GM10847 (cell line): Measurements from ENCODE around the gene CELSR1.

ENCODE experiments used
- POLR2A ChIP-seq: IDR thresholded peaks from 2 replicates; pipeline ENCODE4 v1.6.1; 2011; ENCODE audit not compliant: insufficient read length; ENCODE audit errors: extremely low read depth

Gene CELSR1

DNA sequence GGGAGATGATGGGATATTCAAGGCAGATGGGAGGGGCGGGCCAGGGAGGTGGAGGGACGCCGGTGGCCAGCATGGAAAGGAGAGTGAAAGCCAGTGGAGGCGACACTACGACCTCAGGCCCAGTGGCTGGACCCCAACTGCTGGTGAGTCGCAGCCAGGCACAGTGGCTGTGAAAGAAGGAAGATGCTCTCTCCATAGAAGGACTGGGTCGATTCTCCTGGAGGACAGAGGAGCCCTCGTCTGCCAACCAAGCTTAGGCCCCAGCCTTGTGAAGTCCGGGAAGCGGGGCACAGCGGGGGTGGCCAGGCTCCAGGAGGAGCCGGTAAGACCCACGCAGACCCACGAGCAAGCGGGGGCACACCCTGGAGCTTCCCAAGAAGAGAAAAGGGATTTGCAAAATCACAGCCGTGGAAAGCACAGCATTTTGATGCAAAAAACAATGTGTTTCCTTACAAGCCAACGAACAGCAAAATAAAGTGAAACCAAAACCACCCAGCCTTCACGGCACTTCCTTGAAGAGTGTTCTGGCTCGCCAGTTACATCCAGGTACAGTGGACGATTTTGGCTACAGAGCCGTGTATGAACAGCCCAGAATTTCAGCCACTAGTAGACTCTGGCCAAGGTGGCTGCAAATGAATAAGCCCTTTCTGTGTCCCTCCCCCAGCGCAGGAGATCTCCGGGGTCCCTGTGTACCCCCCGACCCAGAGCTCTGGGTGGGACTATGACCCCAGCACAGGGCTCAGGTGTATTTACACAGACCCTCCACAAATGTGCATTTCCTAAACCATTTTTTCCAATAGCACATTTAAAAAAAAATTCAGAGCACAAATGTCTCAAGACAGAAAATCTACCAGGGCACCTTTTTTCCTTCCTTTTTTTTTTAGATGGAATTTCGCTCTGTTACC is 105.0 kb downstream of the CELSR1 start:
- no peak for TF ChIP-seq POLR2A

DNA sequence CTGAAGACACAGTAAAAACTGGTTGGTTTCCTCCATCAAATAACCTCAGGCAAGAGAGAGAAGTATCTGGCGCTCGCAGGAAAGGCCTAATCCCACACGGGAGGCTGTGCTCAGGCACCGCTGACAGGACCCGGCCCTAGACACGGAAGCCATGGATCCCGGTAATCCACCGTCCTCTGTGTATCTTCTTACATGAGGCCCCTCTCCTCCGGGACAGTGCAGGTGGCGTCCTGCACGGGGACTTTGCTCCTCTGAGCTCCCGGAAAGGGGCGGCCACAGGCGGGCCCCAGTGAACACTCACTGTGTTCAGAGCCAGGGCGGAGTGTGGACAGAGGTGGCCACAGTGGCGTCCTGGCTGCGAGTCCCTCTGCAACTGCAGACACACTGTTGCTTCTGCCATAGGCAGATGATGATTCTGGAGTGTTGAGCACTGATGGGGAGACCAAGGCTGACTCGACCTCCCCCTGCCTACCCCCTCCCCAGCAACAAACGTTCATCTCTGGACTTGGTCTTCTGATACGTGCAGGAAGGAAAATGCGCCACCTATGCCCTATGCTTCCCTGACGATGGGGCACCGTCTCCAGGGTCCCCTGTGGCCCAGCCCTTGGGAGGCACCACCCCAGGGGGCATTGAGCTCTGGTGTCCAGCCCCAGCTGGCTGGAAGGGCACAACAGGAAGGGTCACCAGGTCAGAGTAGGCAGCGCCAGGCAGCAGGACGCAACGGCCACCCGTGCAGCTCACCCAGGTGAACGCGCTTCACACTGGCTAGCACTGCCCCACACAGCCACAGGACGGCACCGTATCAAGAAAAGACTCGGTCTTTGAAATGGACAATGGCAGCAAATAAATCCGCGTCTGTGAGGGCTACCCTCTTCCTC is 106.2 kb downstream of the CELSR1 start:
- no peak for TF ChIP-seq POLR2A

DNA sequence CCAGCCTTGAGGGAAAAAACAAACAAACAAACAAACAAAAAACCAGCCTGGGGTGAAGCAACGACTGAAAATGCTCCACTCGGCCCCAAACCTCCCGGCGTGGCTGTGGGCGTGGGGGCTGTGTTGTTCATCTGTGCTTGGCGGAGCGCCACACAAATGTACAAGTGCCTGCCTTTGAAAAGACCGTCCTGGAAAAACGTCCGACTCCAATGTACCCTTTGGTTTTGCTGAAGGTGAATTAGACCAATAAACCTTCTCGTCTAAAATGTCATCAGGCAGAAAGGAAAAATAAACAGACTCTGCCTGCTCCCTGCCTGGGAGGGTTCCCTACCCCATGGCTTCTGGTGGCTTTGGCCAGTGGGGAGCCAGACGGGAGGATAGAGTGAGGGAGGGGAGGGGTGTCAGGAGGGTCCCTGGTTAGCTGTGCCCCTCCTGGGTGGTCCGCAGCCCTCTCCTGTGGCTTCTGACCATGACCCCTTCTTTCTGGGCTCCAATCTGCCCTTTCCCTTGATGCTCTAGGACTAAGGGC is 108.0 kb downstream of the CELSR1 start:
- no peak for TF ChIP-seq POLR2A

DNA sequence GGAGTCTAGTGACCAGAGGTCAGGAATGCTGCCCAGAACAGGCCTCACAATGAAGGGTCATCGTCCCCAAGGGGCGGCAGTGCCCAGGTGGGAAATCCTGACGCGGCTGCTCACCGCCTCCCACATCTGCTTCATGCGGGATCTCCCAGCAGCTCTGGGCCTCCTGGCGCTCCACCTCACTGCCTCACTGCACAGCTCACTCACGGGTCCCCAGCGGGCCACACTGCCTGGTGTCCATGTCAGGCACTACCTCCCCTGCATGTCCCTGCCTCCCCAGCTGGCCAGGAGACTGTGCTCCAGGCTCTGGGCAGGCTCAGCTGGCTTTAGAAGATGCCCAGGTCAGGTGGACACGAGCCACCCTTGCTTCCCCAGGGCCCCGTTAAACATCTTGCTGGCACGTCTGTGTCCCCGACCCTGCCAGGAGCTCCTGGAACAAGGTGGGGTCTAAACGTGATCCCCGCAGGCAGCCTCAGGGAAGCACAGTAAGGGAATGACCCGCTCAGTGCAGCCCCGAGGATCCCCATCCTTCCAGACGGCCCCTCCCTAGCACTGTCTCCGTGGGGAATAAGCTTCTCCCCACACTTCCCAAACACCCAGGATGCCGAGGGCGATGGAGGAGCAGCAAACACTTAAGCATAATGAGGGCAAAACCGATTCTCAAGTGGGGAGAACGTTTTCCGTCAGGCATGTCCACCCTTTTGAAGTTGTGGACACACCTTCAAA is 108.7 kb downstream of the CELSR1 start:
- no peak for TF ChIP-seq POLR2A

DNA sequence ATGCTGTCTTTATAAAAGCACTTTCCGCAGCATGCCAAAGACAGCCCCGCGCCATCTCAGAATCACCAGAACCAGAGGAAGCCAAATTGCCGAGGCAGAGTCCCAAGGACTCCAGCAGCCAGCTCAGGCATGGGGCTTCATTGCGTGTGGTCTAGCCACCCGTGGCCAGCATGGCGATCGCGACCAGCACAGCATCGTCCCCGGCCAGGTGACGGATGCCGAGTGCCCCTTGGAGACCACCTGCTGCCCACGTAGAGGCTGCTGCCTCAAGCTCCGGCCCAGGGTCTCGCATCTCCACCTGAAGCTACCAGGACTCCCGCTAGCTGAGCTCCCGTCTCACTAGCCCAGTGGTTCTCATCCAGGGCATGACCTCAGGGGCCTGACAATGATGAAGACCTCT is 109.2 kb downstream of the CELSR1 start:
- no peak for TF ChIP-seq POLR2A

DNA sequence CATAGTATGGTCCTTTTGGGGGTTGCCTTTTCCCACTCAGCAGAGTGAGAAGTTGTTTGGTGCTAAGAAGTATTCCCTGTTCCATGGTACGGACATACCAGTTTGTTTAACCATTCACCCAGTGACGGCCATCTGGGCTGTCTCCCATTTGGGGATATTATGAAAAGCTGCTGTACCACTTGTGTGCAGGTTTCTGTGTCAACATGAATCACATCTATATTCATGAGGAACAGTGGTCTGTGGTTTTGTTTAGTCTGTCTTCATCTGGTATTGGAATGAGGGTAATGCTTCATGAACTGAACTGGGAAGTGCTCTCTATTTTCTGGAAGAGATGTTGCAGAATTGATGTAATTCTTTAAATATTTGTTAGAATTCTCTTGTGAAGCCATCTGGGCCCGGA is 112.4 kb downstream of the CELSR1 start:
- TF ChIP-seq POLR2A = no peak

DNA sequence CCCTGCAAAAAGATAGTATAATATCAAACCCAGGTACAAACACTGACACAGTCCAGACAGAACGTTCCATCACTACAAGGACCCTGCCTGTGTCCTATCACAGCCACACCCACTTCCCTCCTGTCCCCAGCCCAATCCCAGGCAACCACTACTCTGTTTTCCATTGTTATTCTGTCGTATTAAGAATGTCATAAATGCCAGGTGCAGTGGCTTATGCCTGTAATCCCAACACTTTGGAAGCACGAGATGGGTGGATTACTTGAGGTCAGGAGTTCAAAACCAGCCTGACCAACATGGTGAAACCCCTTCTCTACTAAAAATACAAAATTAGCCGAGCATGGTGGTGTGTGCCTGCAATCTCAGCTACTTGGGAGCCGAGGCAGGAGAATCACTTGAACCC is 112.9 kb downstream of the CELSR1 start:
- TF ChIP-seq POLR2A = no peak

DNA sequence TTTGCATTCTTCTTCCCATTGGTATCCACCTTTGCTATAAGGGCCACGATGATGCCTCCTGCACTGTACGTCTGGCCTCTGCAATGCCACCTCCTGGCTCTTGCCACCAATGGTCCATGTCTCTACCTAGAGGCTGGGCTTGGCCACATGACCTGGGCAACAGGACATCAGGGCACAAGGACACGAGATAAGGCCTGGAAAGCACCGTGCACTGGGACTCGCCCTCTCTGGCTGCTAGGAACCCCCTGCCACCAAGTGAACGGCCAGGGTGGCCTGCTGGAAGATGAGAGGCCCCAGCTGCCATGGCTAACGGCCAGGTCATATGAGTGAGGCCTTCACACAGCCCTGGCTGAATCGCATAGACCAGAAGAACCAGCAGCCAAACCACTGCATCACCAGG is 114.5 kb downstream of the CELSR1 start:
- no peak for TF ChIP-seq POLR2A

DNA sequence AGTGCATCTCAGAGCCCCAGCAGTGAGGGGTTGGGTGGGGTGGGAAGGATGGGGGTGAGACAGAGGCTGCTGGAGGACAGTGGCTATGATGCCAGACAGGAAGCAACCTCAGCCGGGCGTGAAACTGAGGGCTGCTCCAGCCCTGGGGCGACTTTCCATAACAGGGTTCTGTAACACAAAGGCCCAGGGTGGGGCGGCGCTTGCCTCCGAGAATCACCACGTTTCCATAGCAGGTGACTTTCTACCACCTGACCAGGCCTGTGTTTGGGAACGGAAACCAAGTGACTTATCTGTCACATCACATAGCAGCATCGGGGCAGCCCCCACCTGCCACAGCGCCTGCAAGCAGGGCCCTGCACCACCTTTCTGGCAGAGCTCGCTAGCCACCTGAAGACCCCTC is 116.2 kb downstream of the CELSR1 start:
- no peak for TF ChIP-seq POLR2A

DNA sequence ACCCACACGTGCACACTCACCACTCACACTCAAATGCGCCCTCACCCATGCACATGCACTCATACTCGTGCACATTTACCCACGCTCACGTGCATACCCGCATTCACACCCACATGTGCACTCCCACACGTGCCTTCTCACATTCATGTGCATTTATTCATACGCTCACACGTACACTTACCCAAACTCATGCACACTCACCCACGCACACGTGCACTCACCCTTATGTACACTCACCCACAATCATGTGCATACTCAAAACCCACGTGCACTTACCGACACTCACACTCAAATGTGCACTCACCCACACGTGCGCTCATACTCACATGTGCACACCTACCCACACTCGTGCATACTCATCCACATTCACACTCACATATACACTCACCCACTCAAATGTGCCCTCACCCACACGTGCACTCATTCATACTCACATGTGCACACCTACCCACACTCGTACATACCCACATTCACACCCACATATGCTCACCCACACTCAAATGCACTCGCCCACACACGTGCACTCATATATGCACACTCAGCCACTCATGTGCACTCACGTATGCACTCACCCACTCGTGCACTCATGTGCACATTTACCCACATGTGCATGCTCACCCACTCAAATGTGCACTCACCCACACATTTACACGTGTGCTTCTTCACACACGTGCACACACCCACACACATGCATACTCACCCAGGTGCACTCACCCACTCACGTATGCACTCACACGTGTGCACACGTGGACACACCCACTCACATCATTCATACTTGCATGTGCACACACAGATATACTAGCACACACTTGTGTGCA is 117.5 kb downstream of the CELSR1 start:
- no peak for TF ChIP-seq POLR2A

DNA sequence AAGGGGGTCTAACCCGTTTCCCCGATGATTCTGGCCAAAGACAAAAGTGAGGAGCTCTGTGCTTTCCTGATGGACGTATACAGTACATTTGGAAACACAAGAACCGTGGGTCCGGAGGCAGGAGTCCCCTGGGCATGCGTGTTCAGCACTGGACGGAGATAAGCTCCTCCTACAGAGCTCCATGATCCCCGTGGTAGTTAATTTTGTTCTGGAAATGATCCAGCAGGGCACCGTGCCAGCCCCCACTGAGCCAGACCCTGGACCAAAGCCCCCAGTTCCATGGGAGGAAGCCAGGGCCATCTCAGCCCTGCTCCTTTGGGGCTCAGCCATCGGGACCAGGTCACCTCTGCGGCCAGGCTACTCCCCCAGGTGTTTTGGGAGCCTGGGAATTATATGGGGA is 118.6 kb downstream of the CELSR1 start:
- TF ChIP-seq POLR2A = no peak

DNA sequence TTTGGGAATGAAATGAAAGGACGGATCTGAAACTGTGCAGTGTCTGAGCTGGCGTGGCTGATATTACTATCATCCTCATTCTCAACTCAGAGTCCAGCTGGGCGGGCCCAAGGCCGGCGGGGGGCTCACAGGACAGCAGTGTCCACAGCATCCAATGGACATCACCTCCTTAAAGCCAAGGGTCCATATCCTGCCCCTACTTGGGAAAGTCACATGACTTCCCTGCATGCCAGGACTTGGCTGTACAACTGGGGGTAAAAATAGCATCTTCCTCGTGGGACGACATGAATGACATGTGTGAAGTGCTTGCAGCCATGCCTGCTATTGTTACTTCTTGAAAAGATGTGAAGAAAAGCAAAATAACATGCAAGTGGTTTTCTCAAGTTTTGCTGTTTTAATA is 119.7 kb downstream of the CELSR1 start:
- TF ChIP-seq POLR2A = no peak

DNA sequence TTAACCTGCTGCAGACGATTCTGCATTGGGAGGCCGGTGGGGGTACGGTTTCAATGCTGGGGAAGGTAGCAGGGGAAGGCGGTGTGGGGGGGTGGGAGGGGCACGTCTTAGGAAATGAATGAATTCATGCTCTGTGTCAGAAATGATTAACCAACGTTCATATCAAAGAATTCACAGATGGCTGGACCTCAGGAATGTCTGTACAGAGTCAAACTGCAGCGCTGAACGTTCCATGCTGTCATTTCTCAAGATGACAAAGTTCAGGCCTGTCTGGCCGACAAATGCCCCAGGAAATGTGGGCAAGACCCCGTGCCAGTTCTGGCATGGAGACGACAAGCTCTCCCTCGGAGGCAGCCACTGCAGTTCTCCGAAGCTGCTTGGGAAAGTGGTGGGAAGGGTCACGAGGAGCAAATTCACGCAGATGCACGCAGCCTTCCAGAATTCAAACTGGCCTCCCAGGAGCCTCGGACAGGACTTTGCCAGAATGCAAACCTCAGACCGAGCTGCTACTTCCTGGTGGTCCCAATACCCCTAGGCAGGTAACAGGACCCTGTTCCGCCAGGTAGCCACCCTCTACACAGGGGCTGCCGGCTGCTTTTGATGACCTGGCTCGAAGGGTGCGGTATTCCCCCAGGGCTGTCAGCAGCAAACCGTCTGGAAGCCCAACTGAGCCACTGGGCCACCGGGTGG is 120.4 kb downstream of the CELSR1 start:
- no peak for TF ChIP-seq POLR2A

DNA sequence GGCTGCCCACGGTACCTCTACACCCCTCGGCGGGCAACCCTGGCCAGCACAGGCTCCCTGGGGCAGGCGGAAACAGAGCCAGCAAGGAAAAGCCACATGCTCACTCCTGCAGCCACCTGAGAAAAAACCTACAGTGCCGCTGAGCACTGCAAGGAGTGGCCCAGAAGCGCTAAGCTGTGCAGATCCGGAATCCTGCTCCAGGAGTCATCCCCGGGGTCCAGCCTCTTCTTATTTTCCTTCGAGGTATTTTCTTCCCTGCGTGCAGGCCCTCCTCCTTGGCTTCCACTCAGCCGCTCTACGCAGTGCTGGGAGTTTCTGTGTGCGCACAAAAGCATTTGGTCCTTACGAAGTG is 120.9 kb downstream of the CELSR1 start:
- TF ChIP-seq POLR2A = no peak

DNA sequence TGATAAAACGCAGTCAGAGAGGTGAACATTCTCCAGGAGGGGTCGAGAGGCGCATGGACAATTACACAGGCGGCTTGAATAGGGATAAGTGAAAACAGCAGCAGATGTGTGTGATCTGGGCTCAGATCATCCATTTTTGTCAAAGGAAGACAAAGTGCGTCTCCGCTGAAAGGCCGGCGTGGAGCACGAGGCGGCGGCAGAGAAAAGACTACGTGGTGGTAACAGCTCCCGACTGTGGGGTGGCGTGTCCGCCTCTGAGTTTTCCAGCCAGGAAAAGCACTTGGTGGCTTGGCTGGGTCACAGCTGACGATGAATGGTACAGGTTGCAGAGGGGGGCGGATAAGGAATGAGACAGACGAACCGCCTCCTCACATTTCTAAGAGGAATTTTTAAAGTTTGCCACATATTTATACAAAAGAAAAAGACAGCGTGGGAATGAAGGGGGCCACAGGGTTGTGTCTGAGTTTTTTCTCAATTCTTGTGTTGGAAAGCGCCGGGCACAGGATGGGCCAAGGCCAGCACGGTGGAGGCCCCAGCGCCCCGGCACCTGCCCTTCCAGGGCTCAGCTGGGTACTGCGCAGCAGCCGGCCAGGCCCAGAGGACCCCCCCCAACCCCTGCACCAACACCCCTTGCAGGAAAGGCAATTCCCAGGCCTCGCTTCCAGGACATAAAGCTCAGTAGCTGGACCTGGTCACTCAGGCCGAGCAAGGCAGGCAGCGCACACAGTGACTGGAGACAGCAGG is 121.5 kb downstream of the CELSR1 start:
- no peak for TF ChIP-seq POLR2A
